Measurements from ENCODE around the gene ARL14EP. TPM values are rescaled to one million over a fixed set of nuclear protein-coding genes. Genes with fewer than 3 reads are reported as not detected.

ARL14EP gene
- total RNA-seq, 1 donor = 27.4 TPM

DNA sequence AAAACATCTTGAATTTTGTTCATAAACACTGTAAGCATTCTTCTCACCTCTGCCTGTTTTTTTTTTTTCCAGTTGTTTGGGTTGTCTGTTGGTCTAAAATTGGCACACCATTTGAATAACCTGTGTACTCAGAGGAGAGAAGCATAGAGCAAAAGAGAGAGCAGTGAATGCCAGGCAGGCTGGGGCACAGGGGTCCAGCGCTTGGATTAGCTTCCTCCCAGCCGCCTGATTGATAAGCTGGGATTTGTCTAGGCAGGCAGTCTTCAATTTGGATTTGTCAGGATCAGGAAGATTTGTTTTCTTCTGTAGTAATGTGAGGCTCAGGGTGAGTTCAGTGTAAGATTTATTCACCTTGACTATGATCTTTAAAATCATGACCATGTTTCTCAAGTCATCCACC lies 59.0 kb downstream of the ARL14EP start:
- TF ChIP-seq, protein P1, sequence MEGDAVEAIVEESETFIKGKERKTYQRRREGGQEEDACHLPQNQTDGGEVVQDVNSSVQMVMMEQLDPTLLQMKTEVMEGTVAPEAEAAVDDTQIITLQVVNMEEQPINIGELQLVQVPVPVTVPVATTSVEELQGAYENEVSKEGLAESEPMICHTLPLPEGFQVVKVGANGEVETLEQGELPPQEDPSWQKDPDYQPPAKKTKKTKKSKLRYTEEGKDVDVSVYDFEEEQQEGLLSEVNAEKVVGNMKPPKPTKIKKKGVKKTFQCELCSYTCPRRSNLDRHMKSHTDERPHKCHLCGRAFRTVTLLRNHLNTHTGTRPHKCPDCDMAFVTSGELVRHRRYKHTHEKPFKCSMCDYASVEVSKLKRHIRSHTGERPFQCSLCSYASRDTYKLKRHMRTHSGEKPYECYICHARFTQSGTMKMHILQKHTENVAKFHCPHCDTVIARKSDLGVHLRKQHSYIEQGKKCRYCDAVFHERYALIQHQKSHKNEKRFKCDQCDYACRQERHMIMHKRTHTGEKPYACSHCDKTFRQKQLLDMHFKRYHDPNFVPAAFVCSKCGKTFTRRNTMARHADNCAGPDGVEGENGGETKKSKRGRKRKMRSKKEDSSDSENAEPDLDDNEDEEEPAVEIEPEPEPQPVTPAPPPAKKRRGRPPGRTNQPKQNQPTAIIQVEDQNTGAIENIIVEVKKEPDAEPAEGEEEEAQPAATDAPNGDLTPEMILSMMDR (IDR thresholded peaks at IDR 0.05; ENCODE audit: insufficient read depth, low read length) = no peak
- DNase-seq (ENCODE audit: low read depth) = no peak
- H3K4me3 ChIP-seq (ENCODE audit: low read depth, low read length) = no peak overlapping the region

Other genes starting within 250 kb of the ARL14EP start
- not detected in 2 replicates for gene FSHB, start 92.1 kb upstream of the ARL14EP start, total RNA-seq (ENCODE audit: low replicate concordance)